GM21619 (cell line): ENCODE data around the gene NSUN3.
"Not testable (repeated sequence)": the region's sequence is repeated elsewhere in the genome, so short reads cannot be mapped to it uniquely, and the experiment has no call there.

Experiments used
- ATAC-seq: cut with Tn5 transposase; IDR thresholded peaks from one replicate; pipeline ENCODE4 v1.9.1; 2021; ENCODE audit not compliant: unreplicated experiment

NSUN3 gene

DNA sequence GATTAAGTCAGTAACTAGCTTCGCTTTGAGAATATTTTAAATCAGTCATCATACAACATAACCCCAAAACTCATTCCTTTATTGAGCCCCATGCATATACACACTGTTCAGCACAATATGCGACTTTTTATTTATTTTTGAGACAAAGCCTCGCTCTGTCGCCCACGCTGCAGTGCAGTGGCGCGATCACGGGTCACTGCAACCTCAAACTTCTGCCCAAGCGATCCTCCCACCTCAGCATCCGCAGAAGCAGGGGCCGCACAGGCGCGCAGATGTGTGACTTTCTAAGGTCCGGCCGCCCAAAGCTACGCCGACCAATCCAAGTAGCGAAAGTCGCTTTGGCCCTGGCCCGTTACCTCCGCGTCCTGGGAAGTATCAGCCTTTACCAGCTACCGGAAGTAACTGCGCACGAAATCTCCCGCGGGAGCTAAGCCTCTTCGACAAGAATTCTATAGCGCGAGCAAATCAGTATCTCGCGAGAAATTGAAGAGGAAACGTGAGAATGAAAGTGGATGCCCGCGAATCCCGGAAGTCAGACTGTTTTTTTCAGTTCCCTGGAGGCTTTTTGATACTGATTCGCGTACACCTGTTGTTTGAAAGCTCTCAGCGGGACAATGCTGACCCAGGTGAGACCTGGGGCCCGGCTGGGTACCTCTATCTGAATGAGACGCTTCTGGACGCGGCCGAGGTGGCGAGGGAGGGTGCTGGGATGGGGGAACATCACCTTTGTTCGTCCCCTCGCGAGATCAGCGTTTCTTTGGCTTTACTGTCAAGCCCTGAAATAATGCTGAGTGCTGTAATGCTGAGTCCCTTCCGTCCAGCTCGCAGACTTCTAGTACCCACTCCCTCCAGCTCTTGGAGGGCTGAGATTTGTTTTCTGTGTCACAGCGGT lies at the start of gene NSUN3, which contains the start of gene DHFR2:
NSUN3 (plus strand) TSS at position 549 of the 892 bp plus-strand sequence; CDS start at position 615, 66 bp downstream.
DHFR2 (minus strand) TSS at position 404 of the 892 bp plus-strand sequence. CDS start 1,405 bp downstream, outside the sequence.
- ATAC-seq, result peak; percentile 91

DNA sequence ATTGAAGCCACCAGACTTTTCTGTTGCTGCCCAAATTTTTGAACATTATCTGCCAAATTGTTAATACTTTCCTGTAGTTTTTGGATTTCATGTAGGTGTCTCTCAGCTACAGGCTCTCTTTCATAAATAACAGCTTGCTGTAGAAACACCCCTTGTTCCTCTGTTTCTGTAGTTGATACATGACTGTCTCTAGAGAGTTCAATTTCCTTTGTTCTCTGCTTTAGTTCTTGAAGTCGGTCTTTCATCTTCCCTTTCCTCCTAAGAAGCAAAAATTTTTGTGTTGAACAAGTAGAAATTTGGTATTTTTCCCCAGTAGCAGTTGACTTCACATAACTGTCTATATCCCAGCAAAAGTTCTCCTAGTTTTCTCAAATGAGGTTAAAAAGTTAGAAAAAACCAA lies 47.8 kb upstream of the NSUN3 start:
- no peak for ATAC-seq

DNA sequence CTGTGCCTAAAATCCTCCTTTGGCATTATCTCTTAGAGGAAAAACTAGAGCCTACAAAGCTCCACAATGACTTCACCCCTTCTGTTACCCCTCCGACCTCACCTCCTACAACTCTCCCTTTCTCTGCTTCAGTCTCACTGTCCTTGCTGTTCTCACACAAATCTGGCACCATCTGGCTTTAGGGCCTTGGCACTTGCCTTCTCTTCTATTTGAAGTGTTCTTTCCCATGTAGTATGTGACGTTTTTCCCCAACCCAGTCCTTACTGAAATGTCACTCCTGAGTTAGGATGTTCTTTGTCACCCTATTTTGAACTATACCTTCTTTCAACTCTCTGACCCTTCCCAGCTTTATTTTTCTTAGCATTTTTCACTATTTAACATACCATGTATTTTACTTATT lies 43.2 kb upstream of the NSUN3 start:
- ATAC-seq, result no peak

DNA sequence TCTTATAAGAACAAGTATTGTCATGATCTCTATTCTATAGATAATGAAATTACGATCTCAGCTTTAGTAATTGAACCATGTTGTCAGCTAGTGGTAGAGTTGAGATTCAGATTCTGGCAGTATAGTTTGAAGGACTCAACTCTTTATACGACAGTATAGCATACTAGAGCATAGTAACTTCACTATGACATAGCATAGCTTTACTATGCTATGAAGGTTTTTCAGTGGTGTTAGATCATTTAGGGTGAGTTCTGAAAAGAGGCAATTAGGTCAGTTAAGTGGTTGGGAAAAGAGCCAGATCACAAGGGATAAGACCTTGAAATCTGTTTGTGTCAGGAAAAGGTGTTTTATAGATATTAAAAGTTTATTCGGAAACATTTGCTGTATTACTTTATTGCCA lies 42.6 kb upstream of the NSUN3 start:
- ATAC-seq, result no peak

DNA sequence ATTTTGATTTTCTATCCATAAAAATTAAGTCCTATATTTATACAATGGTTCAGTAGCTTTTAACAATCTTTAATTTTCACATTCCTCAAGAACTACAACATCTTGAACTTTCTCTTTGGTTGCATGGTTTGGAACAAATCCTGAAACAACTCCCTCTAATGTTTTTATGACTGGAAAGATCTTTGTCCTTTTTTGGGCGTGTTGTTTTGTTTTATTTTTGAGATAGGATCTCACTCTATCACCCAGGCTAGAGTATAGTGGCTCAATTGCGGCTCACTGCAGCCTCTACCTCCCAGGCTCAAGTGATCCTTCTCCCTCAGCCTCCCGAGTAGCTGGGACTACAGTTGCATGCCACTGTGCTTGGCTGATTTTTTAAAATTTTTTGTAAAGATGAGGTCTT lies 38.5 kb upstream of the NSUN3 start:
- ATAC-seq, result no peak

DNA sequence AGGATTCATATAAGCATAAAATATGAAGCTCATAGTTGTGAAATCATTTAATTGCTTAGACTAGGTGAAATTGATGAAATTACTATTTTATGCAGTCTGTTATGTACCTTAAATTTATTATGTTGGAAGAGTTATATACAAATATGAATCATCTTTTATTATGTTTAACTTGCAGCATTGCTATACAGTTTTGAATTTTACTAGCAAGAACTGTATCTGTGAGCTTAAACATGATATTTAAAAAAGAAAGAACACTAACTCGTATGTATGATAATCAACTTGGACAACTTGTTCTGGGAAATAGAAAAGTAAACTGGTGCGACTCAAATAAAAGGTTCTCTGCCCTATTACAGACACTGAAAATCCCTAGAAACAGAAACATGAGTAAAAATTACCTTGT lies 36.2 kb upstream of the NSUN3 start:
- no peak for ATAC-seq

DNA sequence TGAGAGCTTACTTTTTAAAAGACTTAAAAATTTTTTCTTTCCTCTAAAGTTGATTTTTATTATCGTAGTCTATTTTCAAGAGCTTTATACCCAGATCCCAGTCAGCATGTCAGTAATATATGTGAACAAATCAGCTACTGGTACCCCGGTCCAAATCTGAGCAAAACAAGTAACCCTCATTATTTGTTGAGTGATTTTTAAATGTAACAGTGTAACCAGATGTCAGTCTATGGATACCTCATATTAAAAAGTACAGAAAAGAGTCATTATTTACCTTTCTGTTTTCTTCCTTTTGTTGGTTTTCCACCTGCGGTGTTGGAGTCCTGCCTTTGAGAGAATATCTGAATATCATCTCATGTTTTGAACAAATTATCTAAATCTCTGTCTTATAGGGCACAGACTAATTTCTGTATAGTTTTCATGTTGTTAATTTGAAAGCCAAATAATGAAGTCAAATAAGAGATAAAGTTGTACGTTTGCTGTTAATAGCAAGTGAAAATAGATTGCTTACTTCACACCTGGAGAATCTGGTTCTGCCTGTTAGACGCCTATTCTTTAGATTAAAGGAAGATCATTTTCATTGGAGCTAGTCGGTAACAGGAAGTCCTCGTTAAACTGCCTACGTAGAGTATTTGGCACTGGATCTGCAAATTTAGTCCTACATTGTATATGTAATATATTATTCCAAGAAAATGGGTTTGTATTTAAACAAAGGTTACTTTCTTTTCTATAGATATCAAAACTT lies 34.6 kb upstream of the NSUN3 start, which contains the start of gene STX19:
STX19 (minus strand) TSS at position 505 of the 745 bp plus-strand sequence. CDS start 13,328 bp downstream, outside the sequence.
- no peak for ATAC-seq

DNA sequence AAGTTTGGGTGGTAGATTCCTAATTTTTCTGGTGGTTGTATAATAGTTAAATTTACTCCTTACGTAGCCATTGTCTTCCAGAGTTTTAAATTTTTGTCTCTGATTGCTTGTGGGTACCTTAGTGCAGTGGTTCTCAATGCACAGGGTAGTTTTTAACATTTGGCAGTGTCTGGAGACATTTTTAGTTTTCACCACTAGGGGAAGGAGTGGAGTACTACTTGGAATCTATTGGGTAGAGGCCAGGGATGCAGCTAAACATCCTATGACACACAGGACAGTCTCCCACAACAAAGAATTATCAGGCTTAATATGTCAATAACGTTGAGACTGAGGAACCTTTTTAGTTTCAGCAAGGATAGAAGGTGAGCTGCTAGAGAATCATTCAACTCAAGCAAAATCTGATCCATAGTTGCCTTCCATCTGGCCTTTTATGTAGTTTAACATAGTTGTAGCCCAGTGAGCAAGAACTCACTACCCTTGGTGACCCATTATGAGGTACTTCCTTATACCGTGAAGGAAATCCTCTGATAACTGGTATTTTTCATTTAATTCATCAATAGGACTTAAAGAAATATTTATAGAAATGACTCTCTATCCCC lies 25.9 kb upstream of the NSUN3 start:
- peak; percentile 82 for ATAC-seq

DNA sequence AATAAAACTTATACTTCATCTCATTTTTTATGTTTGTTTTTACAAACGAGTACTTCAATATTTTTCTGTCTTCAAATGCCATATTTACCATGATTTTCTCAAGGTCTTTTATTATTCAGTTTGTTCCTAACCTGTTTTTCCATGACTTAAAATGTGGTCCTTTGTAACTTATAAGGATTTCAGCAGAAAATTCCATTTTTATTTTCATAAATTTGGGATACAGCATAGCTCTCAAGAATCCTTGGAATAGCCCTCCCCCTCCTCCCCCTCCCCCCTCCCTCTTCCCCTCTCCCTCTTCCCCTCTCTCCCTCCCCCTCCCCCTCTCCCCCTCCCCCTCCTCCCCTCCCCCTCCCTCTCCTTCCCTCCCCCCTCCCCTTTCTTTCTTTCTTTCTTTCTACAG lies 19.6 kb upstream of the NSUN3 start:
- no peak for ATAC-seq

DNA sequence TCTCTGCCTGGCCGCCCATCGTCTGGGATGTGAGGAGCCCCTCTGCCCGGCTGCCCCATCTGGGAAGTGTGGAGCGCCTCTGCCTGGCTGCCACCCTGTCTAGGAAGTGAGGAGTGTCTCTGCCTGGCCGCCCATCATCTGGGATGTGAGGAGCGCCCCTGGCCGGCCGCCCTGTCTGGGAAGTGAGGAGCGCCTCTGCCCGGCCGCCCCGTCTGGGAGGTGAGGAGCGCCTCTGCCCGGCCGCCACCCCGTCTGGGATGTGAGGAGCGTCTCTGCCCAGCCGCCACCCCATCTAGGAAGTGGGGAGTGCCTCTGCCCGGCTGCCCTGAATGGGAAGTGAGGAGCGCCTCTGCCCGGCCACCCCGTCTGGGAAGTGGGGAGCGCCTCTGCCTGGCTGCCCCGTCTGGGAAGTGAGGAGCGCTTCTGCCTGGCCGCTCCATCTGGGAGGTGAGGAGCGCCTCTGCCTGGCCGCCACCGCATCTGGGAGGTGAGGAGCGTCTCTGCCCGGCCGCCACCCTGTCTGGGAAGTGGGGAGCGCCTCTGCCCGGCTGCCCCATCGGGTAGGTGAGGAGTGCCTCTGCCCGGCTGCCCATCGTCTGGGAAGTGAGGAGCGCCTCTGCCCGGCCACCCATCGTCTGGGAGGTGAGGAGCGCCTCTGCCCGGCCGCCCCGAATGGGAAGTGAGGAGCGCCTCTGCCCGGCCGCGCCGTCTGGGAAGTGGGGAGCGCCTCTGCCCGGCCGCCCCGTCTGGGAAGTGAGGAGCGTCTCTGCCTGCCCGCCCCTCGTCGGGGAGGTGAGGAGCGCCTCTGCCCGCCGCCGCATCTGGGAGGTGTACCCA lies 18.5 kb upstream of the NSUN3 start:
- ATAC-seq, result not testable (repeated sequence)

DNA sequence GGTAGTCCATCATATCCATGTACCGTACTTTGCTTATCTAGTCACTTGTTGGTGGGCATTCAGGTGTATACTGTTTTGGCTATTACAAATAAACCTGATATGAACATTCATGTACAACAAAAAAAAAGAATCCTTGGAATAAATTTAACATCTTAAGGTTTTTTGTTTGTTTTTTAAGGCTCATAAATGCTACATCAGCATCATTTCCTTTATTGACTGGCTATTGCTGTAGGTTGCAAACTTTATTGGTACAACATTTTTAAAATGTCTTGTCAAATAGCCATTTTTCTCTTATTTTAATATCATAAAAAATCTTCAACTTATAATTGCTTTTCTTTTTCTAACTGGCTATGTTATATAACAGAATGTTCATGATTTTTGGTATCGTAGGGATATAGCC lies 16.3 kb upstream of the NSUN3 start:
- ATAC-seq, result no peak

DNA sequence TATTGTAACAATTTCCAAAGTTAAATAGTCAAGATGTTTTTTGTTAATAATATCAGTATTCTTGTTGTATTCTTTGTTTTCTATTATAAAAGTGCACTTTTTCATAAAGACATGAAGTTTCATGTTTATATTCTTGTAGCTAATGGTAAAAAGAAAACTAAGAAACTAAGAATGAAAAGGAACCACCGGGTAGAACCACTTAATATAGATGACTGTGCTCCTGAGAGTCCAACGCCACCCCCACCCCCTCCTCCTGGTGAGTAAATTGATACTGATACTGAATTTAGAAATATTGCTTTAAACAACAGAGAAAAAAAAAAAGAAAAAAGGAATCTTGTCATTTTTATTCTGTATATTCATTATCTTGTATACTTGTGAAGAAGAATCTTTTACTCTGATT lies 13.6 kb upstream of the NSUN3 start:
- ATAC-seq, result no peak

DNA sequence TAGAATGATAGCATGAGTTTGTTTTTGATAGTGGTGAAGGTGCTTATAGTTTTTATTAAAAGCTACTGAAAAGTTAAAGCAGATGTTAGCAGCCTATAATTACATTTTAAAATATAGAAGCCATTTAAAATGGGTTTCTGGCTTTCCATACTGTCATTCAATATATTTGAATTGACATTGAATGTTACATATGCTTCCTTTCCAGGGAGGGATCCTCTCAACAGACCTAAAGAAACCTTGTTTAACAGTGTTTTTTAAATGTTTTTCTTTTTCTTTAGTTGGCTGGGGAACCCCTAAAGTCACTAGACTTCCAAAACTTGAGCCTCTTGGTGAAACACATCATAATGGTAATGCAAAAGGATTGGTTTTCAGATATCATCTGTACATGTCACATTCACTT lies 12.3 kb upstream of the NSUN3 start:
- ATAC-seq, result no peak

DNA sequence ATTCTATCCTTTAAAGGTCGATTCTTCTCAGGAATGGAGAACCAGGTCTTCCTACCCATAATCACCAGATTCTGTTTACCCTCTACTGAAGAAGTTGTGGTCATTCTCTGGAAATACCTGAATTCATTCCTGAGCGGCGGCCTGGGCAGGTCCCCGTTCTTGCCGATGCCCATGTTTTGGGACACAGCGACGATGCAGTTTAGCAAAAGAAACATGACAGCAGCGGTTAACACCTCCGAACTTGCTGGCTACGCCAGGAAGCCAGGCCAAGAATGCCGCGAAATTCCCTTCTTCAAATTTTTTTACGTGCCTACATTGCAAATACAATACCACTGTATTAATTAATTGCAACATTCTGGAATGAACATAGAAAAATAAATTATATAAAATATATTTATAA lies 1.6 kb upstream of the NSUN3 start:
- no peak for ATAC-seq

DNA sequence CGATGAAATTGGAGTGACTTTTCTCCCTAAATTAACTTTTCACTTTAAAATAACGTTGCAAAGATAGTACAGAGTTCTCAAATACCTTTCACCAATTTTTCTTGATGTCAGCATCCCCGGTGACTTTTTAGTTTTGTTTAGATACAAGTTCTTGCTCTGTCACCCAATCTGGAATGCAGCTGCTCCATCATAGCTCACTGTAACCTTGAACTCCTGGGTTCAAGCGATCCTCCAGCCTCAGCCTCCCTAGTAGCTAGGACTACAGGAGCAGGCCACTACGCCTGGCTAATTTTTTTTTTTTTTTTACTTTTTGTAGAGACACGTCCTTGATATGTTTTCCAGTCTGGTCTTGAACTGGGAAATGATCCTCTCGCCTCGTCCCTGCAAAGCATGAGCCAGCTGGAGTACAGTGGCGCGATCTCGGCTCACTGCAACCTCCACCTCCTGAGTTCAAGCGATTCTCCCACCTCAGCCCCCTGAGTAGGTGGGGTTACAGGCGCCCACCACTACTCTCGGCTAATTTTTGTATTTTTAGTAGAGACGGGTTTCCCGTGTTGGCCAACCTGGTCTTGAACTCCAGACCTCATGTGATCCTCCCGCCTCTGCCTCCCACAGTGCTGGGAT lies 747 bp downstream of the NSUN3 start:
- no peak for ATAC-seq

DNA sequence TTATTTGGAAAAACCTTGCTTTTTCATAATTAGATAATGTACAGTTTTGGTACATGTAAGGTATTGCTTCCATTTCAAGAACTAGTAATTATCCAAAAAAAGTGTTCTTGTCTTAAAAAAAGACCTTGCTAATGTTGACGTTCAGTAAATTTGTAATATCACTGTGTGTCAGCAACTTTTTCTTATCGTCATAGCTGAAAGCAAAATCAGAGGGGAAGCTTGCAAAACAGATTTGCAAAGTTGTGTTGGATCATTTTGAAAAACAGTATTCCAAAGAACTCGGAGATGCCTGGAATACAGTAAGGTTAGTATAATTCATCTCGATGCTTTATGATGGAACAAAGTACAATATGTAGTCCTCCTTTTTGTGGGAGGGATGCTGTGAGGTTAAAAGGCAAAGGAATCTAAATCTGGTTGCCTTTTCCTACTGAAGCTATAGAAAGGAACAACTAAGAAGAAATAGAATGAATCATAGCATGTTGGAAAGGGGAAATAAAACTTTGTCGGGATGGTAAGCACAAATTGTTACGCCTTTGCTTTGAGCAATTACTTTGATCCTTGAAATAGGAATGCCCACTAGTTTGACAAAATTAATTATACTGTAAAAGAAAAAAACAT lies 1.5 kb downstream of the NSUN3 start:
- ATAC-seq, result no peak

DNA sequence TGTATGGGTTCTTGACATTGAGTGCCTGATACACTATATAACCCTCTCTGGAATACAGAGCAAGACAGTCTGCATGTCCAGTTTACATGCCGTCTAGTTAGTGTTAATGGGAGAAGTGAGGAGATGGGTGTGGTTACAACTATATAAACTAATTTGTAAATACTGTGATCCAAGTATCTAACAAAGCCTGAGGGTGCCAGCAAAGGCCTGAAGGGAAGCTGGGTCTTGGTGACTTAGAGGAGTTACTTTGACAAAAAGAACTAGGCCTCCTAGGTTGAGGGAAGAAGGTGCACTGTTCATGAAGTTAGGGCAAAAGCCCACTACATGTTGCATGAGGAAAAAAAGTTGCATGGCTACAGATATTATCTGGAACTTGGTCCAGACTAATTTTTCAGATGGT lies 2.3 kb downstream of the NSUN3 start:
- ATAC-seq, result no peak

DNA sequence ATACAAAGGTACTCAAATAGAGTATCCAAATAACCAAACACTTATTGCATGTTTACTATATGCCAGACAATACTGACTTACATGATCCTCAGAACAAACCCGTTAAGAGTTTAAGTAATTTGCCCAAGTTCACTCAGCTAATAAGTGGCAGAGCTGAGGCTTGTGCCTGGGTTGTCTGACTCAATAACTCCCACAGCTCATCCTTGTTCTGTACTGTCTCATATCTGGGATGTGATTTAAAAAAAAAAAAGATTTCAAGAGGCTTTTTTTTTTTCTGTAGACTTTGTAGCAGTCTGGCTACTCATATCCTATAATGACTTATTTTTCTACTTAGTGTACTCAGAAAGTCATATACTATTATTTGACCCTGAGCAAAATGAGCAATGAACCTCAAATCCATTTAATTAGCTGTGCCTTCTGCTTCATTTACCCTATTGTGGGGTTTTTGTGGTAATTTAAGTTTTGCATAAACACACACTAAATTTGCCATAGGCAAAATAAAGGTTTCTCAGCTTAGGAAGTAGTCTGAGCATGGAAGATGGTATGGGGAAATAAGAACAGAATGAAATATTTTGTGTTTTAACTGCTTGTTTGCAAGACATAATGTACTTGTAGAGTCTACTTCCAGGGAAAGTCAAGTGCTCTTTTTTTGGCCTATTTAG lies 3.1 kb downstream of the NSUN3 start:
- no peak for ATAC-seq
